GM19023 (cell line): ENCODE results near the gene LLGL1.

Experiments
- ATAC-seq: cut with Tn5 transposase; IDR thresholded peaks from one replicate; pipeline ENCODE4 v1.9.1; 2021; ENCODE audit warnings: mild to moderate bottlenecking, moderate library complexity; ENCODE audit not compliant: unreplicated experiment

LLGL1 gene

DNA sequence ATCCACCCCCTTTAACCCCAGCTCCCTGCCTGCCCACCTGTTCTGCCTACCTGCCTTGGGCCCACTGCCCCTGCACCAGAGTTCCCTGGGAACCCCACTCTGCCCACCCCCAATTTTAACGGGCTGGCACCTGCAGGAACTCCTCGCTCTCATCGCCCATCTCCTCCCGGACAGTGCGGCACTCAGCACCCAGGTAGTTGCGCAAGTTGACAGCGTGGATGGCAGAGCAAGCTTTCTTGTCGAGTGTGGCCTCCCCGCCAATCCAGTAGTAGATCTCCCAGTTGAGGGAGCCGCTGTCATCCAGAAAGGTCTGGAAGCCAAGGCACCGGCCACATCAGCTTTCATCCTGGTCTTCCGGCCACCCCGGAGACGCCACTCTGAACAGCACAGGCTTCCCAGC, 25.3 kb downstream of the LLGL1 start:
- ATAC-seq, result no peak

DNA sequence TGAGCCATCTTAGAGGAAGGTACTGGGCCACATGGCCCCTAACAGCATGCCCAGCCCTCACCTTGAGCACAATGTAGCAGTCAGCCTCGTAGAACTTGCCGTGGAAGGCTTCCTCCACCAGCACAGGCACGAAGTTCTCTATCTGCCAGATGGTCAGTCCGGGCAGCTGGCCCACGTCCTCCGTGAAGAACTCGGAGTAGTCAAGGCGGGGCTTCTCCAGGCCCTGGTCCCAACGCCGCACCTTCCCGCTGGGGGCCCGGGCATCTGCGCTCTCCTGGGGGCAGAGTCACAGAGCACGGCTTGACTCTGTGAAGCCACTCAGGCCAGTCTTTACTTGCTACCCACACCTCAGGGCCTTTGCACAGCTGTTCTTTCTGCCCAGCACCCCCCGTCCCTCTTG, 25.8 kb downstream of the LLGL1 start:
- no peak for ATAC-seq

DNA sequence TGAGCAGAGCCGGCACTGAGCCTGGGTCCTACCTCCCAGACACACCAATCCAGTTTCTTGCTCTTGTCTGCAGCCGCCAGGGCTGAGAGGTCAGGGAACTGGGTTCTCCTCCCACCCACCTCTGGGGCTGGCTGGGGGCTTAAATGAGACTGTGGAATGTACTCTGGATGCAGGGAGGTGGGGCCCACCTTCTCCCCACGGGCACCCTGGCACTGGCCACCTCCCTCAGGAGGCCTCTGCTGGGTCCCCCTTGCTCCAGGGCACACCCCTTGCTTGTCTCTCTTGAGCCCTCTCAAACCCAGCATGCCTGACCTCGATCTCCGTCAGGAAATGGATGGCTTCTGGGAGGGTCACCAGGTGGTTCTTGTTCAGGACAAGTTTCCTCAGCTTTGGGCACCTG, 26.7 kb downstream of the LLGL1 start:
- no peak for ATAC-seq

DNA sequence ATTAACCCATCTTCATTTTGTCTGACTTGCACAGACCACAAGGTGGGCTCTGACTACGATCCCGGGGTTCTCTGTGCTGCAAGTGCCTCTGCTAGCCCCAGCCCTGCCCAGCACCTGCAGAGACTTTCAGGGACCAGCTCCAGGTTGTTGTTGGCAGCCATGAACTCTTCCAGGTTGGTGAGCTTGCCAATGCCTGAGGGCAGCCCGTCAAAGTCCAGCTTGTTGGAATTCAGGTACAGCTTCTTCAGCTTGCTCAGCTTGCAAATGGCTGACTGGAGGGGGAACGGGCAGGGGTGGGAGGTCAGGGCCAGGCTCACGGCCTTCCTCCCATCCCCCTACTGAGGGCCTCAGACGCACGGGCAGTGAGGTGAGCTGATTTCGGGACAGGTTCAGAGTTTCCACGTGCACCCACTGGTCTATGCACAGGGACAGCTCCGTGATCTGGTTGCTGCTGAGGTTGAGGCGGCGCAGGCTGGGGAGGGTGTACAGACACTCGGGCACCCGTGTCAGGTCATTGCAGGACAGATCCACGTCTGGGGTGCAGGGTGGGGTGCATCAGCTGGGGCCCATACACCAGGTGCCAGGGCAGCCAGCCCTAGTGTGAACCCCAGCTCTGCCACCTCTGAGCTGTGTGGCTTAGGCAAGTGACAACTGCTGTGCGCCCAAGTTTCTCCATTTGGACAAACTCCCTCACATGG, 27.9 kb downstream of the LLGL1 start:
- no peak for ATAC-seq

DNA sequence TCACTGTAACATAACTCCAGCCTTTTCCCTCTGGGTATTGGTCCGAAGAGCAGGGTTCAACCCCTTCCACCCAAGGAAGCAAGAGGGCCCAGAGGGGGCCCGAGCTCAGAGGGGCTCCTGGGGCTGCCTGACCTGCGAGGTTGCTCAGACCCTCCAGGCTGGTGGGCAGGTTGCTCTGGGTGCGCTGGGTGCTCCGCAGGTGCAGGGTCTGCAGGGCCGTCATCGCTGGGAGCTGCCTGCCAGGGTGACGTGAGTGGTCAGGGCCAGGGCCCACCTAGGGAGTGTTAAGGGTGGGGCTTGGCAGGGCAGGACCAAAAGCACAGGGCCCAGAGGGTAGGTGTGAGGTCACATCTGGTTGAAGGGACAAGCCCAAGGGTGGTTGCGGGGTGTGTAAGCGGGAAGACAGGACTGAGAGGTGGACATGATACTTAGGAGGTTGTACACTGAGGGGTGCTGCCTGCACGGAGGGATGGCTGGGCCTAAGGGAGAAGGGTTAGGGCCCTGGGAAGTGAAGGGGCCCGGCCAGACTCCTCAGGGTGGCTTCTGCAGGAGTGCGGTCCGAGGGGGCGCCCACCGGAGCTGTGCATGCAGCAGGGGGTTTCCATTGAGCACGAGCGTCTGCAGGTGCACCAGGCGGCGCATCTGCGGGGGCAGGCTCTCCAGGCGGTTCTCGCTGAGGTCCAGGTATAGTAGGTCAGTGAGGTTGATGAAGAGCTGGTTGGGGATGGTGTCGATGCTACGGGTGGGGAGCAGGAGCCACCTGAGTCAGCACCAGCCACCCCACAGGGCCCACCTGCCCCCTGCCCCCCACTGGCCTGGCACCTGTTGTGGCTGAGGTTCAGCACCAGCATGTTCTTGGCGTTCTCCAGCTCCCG, 28.7 kb downstream of the LLGL1 start:
- no peak for ATAC-seq

DNA sequence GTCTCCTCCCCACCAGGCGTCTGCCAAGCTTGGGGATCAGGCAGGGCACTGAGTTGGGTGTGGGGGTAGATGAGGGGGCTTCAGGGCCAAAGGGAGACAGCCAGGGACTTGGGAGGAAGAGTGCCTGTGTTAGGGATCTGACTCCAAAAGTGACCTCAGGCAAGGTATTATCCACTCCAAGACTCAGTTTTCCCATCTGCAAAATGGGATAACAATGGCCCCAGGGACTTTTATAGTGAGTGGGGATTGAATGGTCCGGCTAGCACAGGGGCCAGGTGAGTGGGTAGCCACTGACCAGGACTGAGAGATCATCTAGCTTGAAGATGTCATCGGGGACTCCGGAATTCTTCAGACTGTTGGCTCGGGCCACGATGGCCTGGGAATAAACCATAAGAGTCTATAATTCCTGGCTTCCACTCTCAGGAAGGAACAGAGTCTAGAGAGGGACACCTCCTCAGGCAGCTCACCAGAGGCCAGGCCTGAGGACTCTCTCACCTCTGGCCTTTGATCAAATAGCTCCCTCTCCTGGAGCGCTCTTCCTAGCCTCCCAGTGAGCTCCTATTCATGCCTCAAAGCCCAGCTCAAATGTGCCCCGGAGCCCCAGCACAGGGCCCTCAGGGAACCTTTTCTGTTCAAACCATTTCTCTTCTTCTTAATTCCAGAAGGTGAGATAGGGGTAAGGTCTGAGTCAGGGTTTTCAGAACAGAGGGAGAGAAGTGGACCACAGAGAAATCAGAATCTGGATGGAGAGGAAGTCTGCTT, 29.6 kb downstream of the LLGL1 start:
- no peak for ATAC-seq

DNA sequence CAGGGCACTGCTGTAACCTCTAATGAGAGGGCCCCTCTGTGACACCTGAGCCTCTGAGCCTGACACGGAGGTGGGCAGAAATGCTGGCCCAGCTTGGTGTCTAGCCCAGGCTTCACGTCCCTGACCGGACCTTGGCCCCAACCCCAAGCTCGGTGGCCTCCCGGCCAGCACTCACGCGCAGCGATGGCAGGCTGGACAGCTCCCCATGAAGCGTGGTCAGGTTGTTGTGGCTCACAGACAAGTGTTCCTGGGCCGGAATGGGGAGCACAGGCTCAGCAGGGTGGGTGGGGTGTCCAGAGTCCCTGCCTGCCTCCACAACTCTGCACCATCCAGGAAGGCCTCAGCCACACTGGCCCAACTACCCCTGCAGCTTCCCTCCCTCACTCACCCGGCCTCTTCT, 30.9 kb downstream of the LLGL1 start:
- ATAC-seq, result no peak

DNA sequence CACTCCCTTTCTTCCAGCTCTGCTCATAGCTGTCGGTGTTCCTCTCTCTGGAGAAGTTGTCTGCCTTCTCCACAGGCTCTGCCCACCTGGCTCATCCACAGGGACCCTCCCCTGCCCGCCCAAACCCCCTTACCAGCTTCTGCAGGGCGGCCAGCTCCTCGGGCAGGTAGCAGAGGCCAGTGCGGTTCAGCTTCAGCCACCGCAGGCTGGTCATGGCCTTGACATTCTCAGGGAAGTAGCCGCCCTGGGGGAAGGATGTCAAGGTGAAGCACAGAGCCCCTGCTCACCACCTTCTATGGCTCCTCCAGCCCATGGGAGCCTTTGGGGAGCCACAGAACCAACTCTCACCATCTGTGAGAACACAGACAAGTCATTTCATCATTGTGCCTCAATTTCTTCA, 31.3 kb downstream of the LLGL1 start:
- ATAC-seq, result no peak

DNA sequence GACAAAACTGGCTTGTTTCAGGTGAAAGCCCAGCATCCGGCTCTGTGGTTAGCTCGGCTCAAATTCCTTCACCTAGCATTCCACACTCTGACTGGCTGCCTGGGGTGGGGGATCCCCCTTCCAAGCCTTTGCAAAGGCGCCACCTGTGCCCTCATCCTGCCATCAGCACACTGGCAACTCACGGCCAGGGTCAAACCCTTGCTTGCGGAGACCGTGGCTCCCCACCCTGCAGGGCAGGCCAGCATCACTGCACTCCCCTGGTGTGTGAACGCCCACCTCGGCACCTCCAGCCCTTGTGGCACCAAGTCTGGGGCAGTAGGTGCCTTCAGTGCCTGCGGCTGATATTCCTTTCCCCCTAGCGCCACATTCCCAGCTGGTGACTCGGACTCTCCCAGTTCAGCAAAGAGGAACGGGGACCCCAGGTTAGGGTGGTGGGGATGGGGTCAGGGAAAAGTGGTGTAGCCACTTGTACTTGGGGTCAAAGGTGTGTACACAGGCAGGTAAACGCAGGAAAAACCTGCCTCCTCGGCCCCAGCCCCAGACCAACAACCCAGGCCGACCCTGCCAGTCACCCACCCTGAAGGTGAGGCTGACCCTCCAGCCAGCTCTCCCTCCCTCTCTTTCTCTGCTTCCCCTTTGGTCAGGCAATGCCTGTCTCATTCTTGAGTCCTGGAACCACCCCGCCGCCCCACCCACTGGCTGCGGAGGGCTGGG, 32.0 kb downstream of the LLGL1 start:
- no peak for ATAC-seq

DNA sequence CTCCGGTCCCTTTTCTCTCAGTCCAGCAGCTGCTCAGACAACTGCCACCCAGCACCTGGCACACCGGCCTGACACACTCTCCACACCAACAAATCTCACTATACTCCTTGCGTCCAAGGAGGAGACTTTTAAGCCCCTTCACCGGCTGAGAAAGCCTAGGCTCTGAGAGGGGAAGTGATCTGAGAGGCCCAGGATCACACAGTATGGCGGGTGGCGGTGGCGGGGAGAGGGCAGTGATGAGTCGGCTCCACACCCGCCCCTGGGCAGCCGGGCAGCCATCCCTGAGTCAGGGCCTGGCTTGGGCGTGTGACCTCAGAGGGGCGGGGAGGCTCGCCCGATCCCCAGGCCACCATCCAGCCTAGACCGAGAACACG, 32.5 kb downstream of the LLGL1 start:
- peak; percentile 19 for ATAC-seq

DNA sequence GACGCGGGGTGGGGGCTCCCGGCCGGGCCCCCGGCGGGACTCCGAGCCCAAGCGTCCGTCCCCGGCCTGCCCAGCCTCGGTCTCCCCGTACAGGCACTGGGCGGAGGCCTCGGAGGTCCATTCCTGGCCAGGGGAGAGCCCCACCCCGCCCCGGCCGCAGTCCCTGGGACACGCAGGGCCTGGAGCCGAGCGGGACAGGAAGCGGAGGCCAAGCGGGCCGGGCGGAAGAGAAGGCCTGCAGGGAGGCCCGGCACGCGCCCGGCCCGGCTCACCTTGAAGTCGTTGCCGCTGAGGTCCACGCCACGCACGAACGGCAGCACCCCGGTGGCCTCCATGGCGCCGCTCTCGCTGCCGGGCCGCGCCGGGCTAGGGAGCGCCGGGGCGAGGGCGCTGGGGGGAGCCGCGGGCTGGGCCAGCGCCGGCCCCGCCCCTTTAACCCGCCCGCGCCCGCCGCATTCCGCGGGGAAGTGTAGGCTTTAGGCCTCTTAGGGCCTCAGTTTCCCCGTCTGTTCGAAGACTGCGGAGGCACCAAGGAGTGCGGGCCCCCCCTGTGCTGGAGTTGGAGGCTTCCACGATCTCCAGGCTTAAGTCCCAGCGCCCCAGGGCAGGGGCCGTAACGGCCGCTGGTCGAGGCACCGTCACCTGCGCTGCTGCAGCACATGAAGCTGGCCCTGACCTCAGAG, 33.1 kb downstream of the LLGL1 start, which contains the start of gene FLII:
TSS of gene FLII (minus strand) at position 383 of the 683 bp plus-strand sequence. CDS start at position 335, 48 bp downstream.
- ATAC-seq, result peak; percentile 29

DNA sequence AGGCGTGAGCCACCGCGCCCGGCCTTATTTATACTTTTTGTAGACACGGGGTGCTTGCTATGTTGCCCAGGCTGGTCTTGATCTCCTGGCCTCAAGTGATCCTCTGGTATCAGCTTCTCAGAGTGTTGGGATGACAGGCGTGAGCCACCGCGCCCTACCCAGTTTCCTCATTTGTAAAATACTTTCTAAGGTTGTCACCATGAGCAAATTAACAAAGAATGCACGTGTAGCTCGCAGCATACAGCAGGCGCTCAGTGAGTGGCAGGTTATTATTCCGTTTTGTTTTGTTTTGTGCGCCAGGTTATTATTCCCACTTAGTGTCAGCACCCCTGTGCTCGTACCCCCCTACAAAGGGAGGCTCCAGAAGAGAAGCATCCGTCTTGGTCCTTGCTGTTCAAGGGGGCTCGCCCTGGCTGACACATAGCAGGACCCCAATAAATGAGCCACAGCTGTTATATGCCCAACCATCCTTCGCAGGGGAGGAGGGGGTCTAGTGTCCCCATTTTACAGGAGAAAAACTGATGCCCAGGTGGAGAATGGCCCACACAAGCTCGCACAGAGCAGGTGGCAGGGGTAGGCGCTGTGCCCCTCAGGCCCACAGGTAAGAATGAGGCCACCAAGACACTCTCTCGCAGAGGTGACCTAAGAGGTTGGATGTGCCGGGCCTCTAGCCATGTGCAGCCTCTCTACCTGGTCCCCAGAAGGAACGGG, 34.3 kb downstream of the LLGL1 start:
- no peak for ATAC-seq

DNA sequence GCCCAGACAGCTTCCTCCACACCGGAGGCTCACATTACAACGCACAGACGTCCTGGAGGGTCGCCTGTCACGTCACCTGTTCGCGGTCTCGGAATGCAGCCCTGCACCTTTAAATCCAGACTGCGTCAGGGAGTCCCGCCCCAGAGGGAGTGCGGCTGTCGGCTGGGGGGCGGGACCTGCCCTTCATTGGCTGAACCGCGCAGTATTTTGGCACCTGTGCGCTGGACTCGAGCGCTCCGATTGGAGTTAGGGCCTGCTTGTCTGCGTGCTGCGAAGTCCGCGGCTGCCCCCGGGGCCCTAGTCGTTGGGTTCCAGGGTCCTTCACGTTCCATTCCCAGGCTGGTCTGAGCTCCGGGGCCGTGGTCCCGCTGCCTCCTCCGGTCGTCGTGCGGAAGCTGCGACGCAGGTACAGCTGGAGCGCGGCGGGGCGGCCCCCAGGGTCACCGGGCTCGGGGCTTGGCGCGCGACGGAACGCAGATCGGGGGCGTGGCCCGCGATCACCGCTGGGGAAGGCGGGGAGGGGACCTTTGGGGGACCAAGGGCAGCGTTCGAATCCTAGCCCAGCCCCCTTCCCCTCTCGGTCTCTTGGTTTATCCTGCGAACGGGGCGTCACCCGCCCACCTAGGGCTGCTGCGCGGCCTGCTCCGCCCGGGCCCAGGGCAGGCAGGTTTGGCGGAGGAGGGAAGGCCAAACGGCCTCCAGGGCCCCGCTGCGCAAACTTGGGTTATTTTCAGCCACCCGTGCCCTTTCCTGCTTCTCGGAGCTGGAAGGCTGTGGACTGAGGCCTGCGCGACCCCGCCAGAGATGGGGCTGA, 35.1 kb downstream of the LLGL1 start, which contains the start of gene MIEF2:
TSS of gene MIEF2 (plus strand) at position 331 of the 814 bp plus-strand sequence. CDS start 2,059 bp downstream, outside the sequence.
- ATAC-seq, result peak; percentile 81

DNA sequence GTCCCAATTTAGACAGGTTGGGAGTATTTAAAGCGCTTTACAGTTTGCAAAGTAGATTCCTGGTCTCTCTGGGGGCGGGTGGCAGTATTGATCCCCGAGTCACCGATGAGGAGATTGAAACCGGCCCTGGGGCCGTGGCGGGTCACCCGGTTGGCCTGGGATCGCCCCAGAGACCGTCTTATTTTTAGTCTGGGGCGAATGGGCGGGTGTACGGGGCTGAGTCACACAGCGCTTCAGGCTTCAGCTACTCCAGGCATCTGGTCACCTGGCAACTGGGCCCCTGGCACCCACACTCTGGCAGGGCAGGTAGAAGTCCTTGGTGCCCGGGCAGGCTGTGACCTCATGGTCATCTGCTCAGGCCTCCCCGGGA, 35.7 kb downstream of the LLGL1 start:
- ATAC-seq, result peak; percentile 3

DNA sequence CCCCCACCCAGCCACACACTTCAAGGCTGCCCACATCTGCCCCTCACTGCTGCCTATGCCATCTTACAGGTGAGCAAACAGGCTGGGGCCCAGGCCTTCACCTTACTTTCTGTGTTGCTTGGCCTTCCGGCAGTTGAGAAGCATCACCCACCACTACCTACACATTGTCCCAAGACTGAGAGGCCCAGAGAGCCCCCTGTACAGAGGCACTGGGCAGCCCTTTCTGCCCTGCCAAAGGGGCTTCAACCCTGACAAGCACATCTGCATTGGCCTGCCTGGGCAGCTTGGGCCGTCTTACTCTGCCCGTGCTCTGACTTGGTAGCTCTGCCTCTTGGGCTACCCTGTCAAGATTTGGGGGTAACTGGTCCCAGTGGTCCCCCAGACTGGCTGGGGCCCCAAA, 36.2 kb downstream of the LLGL1 start:
- no peak for ATAC-seq

DNA sequence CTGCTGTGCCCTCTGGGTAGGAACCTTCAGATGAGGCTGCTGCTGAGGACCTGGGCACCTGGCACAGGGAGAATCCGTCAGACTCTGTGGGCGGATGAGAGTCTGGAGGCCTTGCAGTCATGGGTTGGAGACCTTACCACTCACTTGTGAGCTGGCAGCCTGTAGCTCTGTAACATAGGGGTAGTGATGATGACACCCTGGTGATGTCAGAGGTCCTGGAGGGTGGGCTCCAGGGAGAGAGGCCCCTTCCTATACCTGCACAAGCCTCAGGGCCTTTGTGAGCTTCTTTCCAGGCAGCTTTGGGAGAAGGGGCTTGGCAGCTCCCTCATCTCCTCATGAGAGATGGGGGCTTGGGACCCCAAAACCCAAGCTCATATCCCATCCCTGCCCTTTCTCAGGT, 36.7 kb downstream of the LLGL1 start:
- no peak for ATAC-seq

DNA sequence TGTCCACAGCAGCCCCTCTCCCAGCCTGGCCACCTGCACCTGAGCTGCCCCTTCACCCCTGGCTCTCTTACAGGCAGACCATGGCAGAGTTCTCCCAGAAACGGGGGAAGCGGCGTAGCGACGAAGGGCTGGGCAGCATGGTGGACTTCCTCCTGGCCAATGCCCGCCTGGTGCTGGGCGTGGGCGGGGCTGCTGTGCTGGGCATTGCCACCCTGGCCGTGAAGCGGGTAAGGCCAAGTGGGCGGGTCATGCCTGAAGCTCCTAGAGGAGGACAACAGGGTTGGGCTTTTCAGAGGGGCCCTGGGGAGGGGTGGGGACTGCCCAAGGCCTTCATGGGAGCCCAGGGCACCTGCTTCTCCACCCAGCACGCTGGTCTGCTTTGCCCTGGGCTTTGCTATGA, 37.2 kb downstream of the LLGL1 start:
- ATAC-seq, result no peak

DNA sequence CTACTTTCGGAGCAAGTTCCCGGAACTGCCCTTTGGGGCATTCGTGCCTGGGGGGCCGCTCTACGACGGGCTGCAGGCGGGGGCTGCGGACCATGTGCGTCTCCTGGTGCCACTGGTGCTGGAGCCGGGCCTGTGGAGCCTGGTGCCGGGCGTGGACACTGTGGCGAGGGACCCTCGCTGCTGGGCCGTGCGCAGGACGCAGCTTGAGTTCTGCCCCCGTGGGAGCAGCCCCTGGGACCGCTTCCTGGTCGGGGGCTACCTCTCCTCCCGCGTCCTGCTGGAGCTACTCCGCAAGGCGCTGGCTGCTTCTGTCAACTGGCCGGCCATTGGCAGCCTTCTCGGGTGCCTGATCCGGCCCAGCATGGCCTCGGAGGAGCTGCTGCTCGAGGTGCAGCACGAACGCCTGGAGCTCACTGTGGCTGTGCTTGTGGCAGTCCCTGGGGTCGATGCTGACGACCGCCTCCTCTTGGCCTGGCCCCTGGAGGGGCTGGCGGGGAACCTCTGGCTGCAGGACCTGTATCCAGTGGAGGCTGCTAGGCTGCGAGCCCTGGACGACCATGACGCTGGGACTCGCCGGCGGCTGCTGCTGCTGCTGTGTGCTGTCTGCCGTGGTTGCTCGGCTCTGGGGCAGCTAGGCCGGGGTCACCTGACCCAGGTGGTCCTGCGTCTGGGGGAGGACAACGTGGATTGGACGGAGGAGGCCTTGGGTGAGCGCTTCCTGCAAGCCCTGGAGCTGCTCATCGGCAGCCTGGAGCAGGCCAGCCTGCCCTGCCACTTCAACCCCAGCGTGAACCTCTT, 38.6 kb downstream of the LLGL1 start:
- no peak for ATAC-seq
